GM18526 (cell line): ENCODE results near the gene ZNF280D.

Experiments
- POLR2A ChIP-seq: IDR thresholded peaks from 3 replicates; pipeline ENCODE4 v1.6.1; 2011; ENCODE audit not compliant: insufficient read length; ENCODE audit errors: extremely low read depth

Gene ZNF280D

GRCh38 chr15:56759450-56759845, 26.1 kb upstream of the ZNF280D start:
- TF ChIP-seq POLR2A: no peak

- no peak for TF ChIP-seq POLR2A
Measured at GRCh38 chr15:56758770-56759449, 25.6 kb upstream of the ZNF280D start.

GRCh38 chr15:56757875-56758274, 24.6 kb upstream of the ZNF280D start:
- TF ChIP-seq POLR2A: no peak

- no peak for TF ChIP-seq POLR2A
Measured at GRCh38 chr15:56754772-56755370, 21.6 kb upstream of the ZNF280D start.

GRCh38 chr15:56752986-56753385, 19.7 kb upstream of the ZNF280D start:
- no peak for TF ChIP-seq POLR2A

- TF ChIP-seq POLR2A: no peak
Measured at GRCh38 chr15:56749982-56750381, 16.7 kb upstream of the ZNF280D start.

GRCh38 chr15:56744701-56745683, 11.7 kb upstream of the ZNF280D start:
- no peak for TF ChIP-seq POLR2A

- no peak for TF ChIP-seq POLR2A
Measured at GRCh38 chr15:56741541-56741940, 8.2 kb upstream of the ZNF280D start.

GRCh38 chr15:56739964-56740640, 6.8 kb upstream of the ZNF280D start:
- TF ChIP-seq POLR2A: no peak

GRCh38 chr15:56739474-56739873, 6.2 kb upstream of the ZNF280D start:
- TF ChIP-seq POLR2A: no peak

GRCh38 chr15:56737791-56738190, 4.5 kb upstream of the ZNF280D start:
- TF ChIP-seq POLR2A: no peak

GRCh38 chr15:56736881-56737707, 3.8 kb upstream of the ZNF280D start:
- no peak for TF ChIP-seq POLR2A

- no peak for TF ChIP-seq POLR2A
Measured at GRCh38 chr15:56736308-56736707, 3.0 kb upstream of the ZNF280D start.

- TF ChIP-seq POLR2A: no peak
Measured at GRCh38 chr15:56735589-56735988, 2.3 kb upstream of the ZNF280D start.
